ENCODE measurements around the gene MTMR2.

The MTMR2 gene

DNA sequence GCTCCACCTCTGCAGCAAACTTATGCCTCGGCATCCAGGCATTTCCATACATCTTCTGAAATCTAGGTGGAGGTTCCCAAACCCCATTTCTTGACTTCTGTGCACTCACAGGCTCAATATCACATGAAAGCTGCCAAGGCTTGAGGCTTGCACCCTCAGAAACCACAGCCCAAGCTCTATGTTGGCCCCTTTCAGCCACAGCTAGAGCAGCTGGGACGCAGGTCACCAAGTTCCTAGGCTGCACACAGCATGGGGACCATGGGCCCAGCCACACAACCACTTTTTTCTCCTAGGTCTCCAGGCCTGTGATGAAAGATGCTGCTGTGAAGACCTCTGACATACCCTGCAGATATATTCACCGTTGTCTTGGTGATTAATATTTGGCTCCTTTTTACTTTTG is 24.7 kb upstream of the MTMR2 start:
- no peak for DNase-seq (ENCODE audit: low spot score)
- TF ChIP-seq, protein P1, sequence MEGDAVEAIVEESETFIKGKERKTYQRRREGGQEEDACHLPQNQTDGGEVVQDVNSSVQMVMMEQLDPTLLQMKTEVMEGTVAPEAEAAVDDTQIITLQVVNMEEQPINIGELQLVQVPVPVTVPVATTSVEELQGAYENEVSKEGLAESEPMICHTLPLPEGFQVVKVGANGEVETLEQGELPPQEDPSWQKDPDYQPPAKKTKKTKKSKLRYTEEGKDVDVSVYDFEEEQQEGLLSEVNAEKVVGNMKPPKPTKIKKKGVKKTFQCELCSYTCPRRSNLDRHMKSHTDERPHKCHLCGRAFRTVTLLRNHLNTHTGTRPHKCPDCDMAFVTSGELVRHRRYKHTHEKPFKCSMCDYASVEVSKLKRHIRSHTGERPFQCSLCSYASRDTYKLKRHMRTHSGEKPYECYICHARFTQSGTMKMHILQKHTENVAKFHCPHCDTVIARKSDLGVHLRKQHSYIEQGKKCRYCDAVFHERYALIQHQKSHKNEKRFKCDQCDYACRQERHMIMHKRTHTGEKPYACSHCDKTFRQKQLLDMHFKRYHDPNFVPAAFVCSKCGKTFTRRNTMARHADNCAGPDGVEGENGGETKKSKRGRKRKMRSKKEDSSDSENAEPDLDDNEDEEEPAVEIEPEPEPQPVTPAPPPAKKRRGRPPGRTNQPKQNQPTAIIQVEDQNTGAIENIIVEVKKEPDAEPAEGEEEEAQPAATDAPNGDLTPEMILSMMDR (IDR thresholded peaks at IDR 0.05; ENCODE audit: extremely low read depth, insufficient read depth, missing control alignments) = no peak
- in situ Hi-C loops (cut with MboI; ENCODE audit: low pct_unique_long_range_greater_than_20kb, low sequenced_read_pairs, unreplicated experiment) = no loop called here

DNA sequence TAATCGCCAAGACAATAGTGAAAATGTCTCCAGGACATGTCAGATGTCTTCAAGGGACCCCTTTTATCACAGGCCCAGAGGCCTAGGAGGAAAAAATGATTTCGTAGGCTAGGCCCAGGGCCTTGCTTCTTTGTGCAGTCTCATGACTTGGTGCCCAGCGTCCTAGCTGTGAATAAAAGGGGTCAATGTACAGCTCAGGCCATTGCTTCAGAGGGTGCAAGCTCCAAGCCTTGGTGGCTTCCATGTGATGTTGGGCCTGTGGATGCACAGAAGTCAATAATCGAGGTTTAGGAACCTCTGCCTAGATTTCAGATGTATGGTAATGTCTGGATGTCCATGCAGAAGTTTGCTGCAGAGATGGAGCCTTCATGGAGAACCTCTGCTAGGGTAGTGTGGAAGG is 20.7 kb upstream of the MTMR2 start:
- TF ChIP-seq, protein P1 (IDR thresholded peaks at IDR 0.05; ENCODE audit: extremely low read depth, insufficient read depth, missing control alignments) = no peak
- in situ Hi-C loops (cut with MboI; ENCODE audit: low pct_unique_long_range_greater_than_20kb, low sequenced_read_pairs, unreplicated experiment) = no loop called here
- DNase-seq (ENCODE audit: low spot score) = no peak

DNA sequence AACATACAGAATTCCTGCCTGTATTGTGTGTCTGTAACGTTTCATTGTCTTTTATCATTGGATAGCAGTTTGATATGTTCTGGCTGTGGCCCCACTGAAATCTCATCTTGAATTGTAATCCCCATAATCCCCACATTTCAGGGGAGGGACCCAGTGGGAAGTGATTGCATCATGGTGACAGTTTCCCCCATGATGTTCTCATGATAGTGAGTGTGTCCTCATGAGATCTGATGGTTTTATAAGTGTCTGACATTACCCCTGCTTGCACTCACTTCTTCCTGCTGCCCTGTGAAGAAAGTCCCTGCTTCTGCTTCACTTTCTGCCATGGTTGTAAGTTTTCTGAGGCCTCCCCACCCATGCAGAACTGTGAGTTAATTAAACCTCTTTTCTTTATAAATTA is 19.6 kb upstream of the MTMR2 start:
- DNase-seq (ENCODE audit: low spot score) = no peak
- TF ChIP-seq, protein P1 (IDR thresholded peaks at IDR 0.05; ENCODE audit: extremely low read depth, insufficient read depth, missing control alignments) = no peak

DNA sequence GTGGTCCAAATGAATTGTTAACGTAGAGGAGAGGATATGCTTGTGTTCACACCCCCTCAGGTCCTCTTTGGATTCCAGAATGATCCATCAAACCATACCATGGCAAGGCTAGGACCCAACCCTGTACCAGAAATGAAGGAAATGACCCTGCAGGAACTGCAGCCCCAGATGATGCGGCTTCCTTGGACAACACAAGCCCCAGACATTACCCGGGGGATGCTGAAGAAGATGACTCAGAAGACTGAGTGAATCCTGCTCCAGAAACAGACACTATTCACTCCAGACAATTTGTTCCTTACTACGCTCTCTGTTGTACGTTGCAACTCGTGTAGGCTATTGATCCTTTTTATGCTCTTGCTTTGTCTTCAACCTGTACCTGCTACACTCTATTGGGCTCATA is 15.2 kb upstream of the MTMR2 start:
- no peak for DNase-seq (ENCODE audit: low spot score)
- in situ Hi-C loops (cut with MboI; ENCODE audit: low pct_unique_long_range_greater_than_20kb, low sequenced_read_pairs, unreplicated experiment) = no loop called here
- TF ChIP-seq, protein P1 (IDR thresholded peaks at IDR 0.05; ENCODE audit: extremely low read depth, insufficient read depth, missing control alignments) = no peak

More for the DNA sequence above, 19.6 kb upstream of the MTMR2 start:
- in situ Hi-C loops (cut with MboI; ENCODE audit: low pct_unique_long_range_greater_than_20kb, low sequenced_read_pairs, unreplicated experiment) = no loop called here

DNA sequence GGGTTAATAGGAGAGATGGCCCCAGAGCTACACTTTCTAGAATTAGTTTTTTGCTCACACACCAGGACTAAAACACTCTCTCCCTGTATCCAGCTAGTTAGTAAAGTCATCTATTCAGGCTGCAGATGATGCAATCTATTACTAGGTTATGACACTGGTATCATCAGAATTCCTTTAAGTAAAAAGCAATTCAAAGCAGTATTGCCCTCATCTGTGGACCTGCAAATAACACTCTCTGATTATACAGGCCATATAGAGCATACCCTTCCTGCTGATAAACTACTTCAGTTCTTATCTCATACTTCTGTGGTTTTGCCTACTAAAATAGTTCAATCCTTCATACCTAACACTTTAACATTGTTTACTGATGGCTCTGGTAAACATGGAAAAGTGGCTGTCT is 13.5 kb upstream of the MTMR2 start:
- in situ Hi-C loops (cut with MboI; ENCODE audit: low pct_unique_long_range_greater_than_20kb, low sequenced_read_pairs, unreplicated experiment) = no loop called here
- no peak for DNase-seq (ENCODE audit: low spot score)
- TF ChIP-seq, protein P1 (IDR thresholded peaks at IDR 0.05; ENCODE audit: extremely low read depth, insufficient read depth, missing control alignments) = no peak

DNA sequence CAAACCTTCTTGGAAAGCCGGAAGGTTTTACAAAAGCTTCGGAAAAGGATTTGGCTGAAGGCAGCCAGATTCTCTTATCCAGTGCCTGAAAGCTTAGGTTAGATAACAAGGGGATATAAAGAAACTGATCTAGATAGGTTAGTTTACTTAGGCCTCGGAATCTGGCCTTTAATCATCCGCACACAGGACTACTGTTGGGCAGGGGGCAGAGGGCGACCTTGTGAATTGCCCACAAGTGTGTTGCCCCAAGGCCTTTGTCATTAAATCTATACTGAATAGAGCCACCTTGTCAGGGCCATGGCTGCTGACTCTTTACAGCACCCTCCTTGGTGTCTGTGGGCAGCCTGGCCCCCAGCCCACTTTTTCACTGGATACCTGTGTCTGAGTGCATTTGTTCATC is 9.7 kb upstream of the MTMR2 start:
- DNase-seq (ENCODE audit: low spot score) = no peak
- TF ChIP-seq, protein P1 (IDR thresholded peaks at IDR 0.05; ENCODE audit: extremely low read depth, insufficient read depth, missing control alignments) = no peak
- in situ Hi-C loops (cut with MboI; ENCODE audit: low pct_unique_long_range_greater_than_20kb, low sequenced_read_pairs, unreplicated experiment) = no loop called here

DNA sequence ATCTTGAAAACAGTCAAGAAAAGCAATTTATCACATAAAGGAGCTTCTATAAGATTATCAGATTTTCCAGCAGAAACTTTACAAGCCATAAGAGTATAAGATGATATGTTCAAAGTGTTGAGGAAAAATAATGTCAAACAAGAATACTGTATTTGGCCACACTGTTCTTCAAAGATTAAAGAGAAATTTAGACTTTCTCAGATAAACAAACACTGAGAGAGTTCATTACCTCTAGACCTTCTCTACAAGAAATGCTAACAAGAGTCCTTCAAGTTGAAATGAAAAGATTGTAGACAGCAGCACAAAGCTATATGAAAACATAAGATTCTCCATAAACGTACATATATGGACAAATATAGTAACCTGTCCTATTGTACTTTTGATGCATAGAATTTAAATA is 8.0 kb upstream of the MTMR2 start:
- TF ChIP-seq, protein P1 (IDR thresholded peaks at IDR 0.05; ENCODE audit: extremely low read depth, insufficient read depth, missing control alignments) = no peak
- in situ Hi-C loops (cut with MboI; ENCODE audit: low pct_unique_long_range_greater_than_20kb, low sequenced_read_pairs, unreplicated experiment) = no loop called here
- DNase-seq (ENCODE audit: low spot score) = no peak

Measured in GM13977 (cell line).